Type B pancreatic cell (in vitro differentiated cells): ENCODE results near the gene CABLES1. TPM values are rescaled to one million over a fixed set of nuclear protein-coding genes. Genes with fewer than 3 reads are reported as not detected.

Source experiments
- DNase-seq: peaks from one replicate; pipeline ENCODE4 v3.0.0; 2021; ENCODE audit warnings: mixed read lengths; ENCODE audit not compliant: unreplicated experiment; ENCODE audit errors: extremely low spot score
- H3K27ac Mint-ChIP-seq: 2 replicates; pipeline ENCODE4 v1.8.0; 2021; ENCODE audit warnings: mild to moderate bottlenecking, mixed read lengths
- H3K27me3 Mint-ChIP-seq: 2 replicates; pipeline ENCODE4 v1.8.0; 2021; ENCODE audit warnings: mixed read lengths
- H3K36me3 Mint-ChIP-seq: 2 replicates; pipeline ENCODE4 v1.8.0; 2021; ENCODE audit warnings: mixed read lengths
- H3K4me1 Mint-ChIP-seq: one replicate; pipeline ENCODE4 v1.8.0; 2021; ENCODE audit warnings: mixed read lengths; ENCODE audit not compliant: unreplicated experiment
- H3K4me3 Mint-ChIP-seq: 2 replicates; pipeline ENCODE4 v1.8.0; 2021; ENCODE audit warnings: mild to moderate bottlenecking, mixed read lengths
- H3K9me3 Mint-ChIP-seq: 2 replicates; pipeline ENCODE4 v1.8.0; 2021; ENCODE audit warnings: mixed read lengths
- total RNA-seq: library from RNA; stranded (reverse); gene quantifications from 2 replicates; pipeline ENCODE4 v1.2.1, GENCODE V29; 2021; ENCODE audit warnings: low replicate concordance
- TF ChIP-seq, protein P1 (sequence below): fragments of 200-600 bp; sonication (generic); conservative IDR thresholded peaks from 2 replicates; pipeline ENCODE4 v1.5.0; 2021; ENCODE audit warnings: antibody characterized with exemption, mild to moderate bottlenecking

CABLES1 gene
- total RNA-seq, 1 donor from 2014 or later, result 11.4 TPM

DNA sequence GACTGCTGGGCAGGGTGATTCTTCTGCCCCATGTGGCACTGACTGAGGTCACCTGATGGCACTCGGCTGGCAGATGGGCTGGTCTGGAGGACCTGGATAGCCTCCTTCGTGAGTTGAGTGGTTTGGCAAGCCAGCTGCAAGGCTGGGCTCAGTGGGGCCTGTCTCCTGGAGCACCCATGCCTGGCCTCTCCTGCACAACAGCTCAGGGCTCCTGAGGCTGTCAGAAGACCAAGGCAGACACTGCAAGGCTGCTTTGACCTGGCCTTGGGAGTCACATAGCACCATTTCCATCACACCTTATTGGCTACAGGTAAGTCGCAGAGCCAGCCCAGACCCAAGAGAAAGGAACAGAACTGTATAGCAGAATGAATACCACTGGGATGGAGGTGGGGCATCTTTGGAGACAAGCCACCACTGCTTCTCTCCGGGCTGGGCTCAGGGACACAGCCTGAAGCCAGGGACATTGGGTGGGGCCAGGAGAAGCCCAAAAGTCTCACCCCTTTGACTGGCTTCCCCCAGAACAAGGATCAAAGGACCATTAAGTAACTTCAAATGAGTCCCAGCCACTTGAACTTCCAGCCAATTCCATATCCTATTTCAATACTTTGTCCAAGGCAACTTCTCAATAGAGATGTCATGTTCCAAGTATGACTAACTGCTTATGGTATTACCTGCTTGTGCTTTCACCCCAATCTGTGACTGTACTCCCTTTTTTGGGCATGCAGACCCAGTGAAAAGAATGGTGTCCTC is 156.3 kb downstream of the CABLES1 start:
- TF ChIP-seq, protein P1, sequence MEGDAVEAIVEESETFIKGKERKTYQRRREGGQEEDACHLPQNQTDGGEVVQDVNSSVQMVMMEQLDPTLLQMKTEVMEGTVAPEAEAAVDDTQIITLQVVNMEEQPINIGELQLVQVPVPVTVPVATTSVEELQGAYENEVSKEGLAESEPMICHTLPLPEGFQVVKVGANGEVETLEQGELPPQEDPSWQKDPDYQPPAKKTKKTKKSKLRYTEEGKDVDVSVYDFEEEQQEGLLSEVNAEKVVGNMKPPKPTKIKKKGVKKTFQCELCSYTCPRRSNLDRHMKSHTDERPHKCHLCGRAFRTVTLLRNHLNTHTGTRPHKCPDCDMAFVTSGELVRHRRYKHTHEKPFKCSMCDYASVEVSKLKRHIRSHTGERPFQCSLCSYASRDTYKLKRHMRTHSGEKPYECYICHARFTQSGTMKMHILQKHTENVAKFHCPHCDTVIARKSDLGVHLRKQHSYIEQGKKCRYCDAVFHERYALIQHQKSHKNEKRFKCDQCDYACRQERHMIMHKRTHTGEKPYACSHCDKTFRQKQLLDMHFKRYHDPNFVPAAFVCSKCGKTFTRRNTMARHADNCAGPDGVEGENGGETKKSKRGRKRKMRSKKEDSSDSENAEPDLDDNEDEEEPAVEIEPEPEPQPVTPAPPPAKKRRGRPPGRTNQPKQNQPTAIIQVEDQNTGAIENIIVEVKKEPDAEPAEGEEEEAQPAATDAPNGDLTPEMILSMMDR, result no peak
- Mint-ChIP-seq H3K27ac (no peak overlapping the region), H3K4me1 (no peaks in the 10 kb centered on the region), H3K27me3 (no peaks in the 10 kb centered on the region), H3K4me3 (no peak overlapping the region), H3K9me3 (no peaks in the 10 kb centered on the region), H3K36me3 (no peaks in the 10 kb centered on the region)
- no peak for DNase-seq

DNA sequence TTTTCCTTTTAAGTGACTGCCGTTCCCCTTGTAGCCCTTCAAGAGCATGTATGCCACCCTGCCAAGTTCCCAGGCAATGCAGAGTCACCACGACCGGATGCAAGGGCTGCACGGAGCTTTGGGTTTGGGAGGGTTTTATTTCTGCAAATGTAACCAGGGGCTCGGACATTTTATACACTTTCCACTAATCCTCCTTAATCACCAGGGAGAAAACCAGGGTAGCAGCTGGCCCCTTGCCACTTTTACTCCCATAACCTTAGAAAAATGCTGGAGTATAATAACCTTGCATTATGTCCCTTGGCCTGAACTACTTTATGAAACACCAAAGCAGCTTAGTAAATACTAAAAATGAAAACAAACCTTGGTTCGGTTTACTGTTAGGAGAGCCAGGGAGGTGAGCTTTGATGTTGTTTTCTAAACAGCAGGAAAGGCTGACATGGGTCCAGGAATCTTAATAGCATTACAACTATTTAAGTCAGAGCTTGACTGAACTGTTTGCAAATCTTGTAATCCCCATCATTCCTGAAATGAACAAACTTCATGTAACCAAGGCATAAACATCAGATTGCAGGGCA is 165.0 kb downstream of the CABLES1 start:
- DNase-seq, result no peak

DNA sequence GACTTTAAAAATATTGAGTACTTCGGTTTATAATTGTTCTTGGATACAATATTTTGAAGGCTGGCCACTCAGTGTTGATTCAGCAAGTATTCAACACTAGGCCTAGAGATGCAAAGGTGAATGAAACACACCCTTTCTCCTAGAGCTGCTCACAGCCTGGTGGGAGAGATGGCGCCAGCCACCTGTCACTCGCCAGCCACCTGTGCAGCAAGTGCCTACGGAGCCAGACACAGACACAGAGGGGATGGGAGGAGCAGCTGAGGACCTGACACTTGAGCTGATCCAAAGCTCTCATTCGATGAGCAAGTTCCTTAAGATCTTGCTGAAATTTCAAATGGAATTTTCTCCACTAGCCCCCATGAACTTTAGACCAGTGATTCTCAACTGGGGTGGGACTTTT is 166.7 kb downstream of the CABLES1 start:
- Mint-ChIP-seq H3K4me3 (no peak overlapping the region), H3K36me3 (peaks cover 4% of the 10 kb centered on the region), H3K27ac (no peak overlapping the region), H3K27me3 (no peaks in the 10 kb centered on the region), H3K4me1 (peaks cover 3% of the 10 kb centered on the region), H3K9me3 (no peaks in the 10 kb centered on the region)
- TF ChIP-seq, protein P1, result no peak
- DNase-seq, result no peak

More for the DNA sequence above, 165.0 kb downstream of the CABLES1 start:
- no peak overlapping the region for H3K27ac Mint-ChIP-seq
- peaks cover 3% of the 10 kb centered on the region for H3K4me1 Mint-ChIP-seq
- H3K36me3 Mint-ChIP-seq, result peaks cover 4% of the 10 kb centered on the region
- TF ChIP-seq, protein P1, result no peak
- no peaks in the 10 kb centered on the region for H3K9me3 Mint-ChIP-seq
- H3K27me3 Mint-ChIP-seq, result no peaks in the 10 kb centered on the region
- no peak overlapping the region for H3K4me3 Mint-ChIP-seq

DNA sequence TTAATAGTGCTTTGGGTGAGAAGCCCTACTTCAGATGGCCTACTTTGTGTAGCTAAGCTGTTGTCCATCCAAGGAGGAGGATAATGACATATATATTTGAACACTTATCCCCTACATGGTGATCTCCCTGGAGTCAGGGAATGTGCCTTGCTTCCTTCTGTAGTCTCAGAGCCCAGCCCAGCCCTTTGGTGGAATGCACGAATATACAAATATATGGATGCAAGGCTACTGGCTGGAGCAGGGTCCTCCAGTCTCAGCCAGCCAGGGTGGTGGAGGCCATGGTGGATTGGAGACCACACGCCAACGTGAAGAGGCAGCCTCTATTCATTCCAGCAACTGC is 167.2 kb downstream of the CABLES1 start:
- TF ChIP-seq, protein P1, result no peak
- H3K9me3 Mint-ChIP-seq, result no peaks in the 10 kb centered on the region
- no peaks in the 10 kb centered on the region for H3K27me3 Mint-ChIP-seq
- H3K36me3 Mint-ChIP-seq, result peaks cover 4% of the 10 kb centered on the region
- peaks cover 3% of the 10 kb centered on the region for H3K4me1 Mint-ChIP-seq
- H3K4me3 Mint-ChIP-seq, result no peak overlapping the region
- DNase-seq, result no peak
- no peak overlapping the region for H3K27ac Mint-ChIP-seq

DNA sequence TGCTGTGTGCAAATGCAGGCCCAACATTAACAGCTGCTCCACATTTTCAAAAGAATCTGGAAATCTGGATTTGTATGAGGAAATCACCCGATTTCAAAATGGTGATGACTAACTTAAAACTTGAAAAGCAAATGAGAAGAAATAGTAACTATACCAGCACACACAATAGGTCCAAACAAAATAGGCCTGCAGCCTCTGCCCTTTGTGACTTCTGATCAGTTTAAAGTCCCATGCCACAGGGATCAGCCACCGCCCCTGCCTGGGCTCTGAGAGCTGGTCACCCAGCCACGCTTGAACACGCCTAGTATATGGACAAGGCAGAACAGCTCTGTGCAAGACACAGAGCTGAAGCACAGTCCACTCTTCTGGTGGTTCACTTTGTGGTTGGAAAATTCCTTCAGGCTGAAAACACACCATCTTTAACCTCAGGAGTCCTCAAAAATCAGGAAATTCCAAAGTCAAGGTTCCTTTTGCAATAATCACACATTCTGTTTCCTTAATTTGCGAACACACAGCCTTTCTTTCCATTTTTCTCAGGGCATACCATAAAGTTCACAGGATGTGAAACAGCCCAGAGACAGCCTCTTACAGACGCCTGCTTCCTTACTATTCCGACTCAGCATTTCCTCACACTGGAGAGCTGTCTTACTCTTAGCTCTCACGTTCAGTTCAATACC is 167.7 kb downstream of the CABLES1 start:
- TF ChIP-seq, protein P1, result no peak
- no peak overlapping the region for H3K27ac Mint-ChIP-seq

More for the DNA sequence above, 167.7 kb downstream of the CABLES1 start:
- Mint-ChIP-seq H3K4me1 (peaks cover 3% of the 10 kb centered on the region), H3K36me3 (peaks cover 4% of the 10 kb centered on the region), H3K27me3 (no peaks in the 10 kb centered on the region), H3K4me3 (no peak overlapping the region), H3K9me3 (no peaks in the 10 kb centered on the region)
- no peak for DNase-seq
